Thyroid gland (tissue), 4 donors: Measurements from ENCODE around the gene LGALS9C.
"Not testable (repeated sequence)": the region's sequence is repeated elsewhere in the genome, so short reads cannot be mapped to it uniquely, and the experiment has no call there.

Experiments used
- CTCF ChIP-seq, 6 experiments: fragments of 200-600 bp in 3 of 6; fragments of 450-650 bp in 3 of 6; sonication (generic) in 3 of 6; IDR thresholded peaks; one replicate each; pipeline ENCODE4 v1.5.1; 2016 to 2019; ENCODE audit warnings: antibody characterized with exemption in 6 of 6, mild to moderate bottlenecking in 2 of 6, inconsistent platforms in 1 of 6, moderate library complexity in 1 of 6
- POLR2A ChIP-seq, 2 donors: fragments of 450-650 bp; IDR thresholded peaks; one replicate each; pipeline ENCODE4 v1.6.1; 2017; ENCODE audit warnings: antibody characterized with exemption in 2 of 2, mild to moderate bottlenecking in 2 of 2, moderate library complexity in 1 of 2

- TF ChIP-seq CTCF, POLR2A (IDR thresholded peaks at IDR 0.05): not testable (repeated sequence)
These were observed 44.5 kb downstream of the LGALS9C start for GRCh38 chr17:18521100-18521499.
